Astrocyte of the cerebellum (primary cell): ENCODE data around the gene LDAH.

Source experiments
- DNase-seq: peaks from one replicate; pipeline ENCODE4 v3.0.0-alpha.2; 2011; ENCODE audit warnings: low read depth
- H3K4me3 ChIP-seq: 2 replicates; pipeline ENCODE4 v1.5.1; 2011; ENCODE audit warnings: mild to moderate bottlenecking, low read depth, low read length, moderate library complexity
- CTCF ChIP-seq: IDR thresholded peaks from 2 replicates; pipeline ENCODE4 v1.5.1; 2012; ENCODE audit warnings: low read length, low read depth, moderate library complexity, mild to moderate bottlenecking; ENCODE audit errors: missing control alignments
- in situ Hi-C: cut with HindIII; loops from 2 replicates; pipeline ENCODE4 v1.10.0; 2017; ENCODE audit warnings: low sequenced_read_pairs

LDAH gene

DNA sequence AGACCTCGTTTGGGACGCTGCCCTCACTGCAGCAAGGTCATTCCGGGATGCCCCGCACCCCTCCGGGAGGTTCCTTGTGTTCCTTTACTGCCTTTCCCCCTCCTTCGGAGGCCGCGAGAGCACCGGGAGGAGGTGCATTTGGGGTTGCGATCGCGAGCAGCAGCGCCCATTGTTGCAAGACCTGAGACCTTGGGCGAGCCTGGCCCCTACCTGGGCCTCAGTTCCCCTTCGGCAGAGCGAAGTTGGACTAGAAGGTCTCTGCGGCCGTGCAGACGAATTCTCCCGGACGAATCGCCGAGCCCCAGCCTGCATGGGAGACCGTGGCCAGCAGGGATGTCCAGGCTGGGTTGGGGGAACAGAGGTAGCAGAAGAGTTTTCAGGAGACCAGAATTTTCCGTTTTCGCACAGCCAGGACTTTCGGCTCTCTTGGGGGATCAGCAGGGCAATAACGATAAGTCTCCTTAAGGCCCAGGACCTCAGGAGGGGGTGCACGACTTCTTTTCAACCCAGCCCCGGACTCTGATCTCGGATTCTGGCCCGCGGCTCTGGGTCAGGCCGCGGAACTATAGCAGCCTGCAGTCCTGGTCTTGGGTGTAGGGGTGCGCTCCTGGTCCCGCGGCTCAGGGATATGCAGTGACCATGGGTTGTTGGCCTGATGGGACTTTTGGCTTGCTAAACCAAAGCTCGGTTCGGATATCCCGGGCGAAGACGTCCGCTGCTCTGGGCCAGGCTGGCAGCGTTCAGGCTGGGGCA lies 153.2 kb downstream of the LDAH start:
- no peak overlapping the region for H3K4me3 ChIP-seq
- in situ Hi-C loops: loop anchor here (10.0 kb wide), 1 partner anchor 285 kb away; no protein-coding TSS in a partner anchor
- no peak for DNase-seq
- TF ChIP-seq CTCF: no peak

GRCh38 chr2:20668871-20669475 lies 153.9 kb downstream of the LDAH start:
- TF ChIP-seq CTCF: no peak
- no peak for DNase-seq
- no peak overlapping the region for H3K4me3 ChIP-seq
- in situ Hi-C loops: no loop called here

- H3K4me3 ChIP-seq: no peak overlapping the region
- TF ChIP-seq CTCF: no peak
- no peak for DNase-seq
- in situ Hi-C loops: no loop called here
Measured at GRCh38 chr2:20668451-20668850, 154.4 kb downstream of the LDAH start.

- in situ Hi-C loops: no loop called here
- H3K4me3 ChIP-seq: peak overlapping the region; percentile 23
- DNase-seq: no peak
- no peak for TF ChIP-seq CTCF
Measured at GRCh38 chr2:20667531-20668401, 155.1 kb downstream of the LDAH start.

DNA sequence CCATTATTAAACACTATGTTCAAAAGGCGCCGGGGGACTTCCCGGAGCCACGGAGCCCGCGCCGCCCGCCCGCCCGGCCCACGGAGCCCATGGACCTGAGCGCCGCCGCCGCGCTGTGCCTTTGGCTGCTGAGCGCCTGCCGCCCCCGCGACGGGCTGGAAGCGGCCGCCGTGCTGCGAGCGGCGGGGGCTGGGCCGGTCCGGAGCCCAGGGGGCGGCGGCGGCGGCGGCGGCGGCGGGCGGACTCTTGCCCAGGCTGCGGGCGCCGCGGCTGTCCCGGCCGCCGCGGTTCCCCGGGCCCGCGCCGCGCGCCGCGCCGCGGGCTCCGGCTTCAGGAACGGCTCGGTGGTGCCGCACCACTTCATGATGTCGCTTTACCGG lies 155.8 kb downstream of the LDAH start:
- in situ Hi-C loops: no loop called here
- no peak for DNase-seq
- TF ChIP-seq CTCF: no peak
- H3K4me3 ChIP-seq: peak overlapping the region; percentile 23

GRCh38 chr2:20666304-20667150 lies 156.4 kb downstream of the LDAH start, which contains the start of gene GDF7:
Gene GDF7 (plus strand): TSS chr2:20667144. CDS start chr2:20667240, 96 bp downstream.
- in situ Hi-C loops: no loop called here
- peak within 1 kb of the TSS; percentile 23 for H3K4me3 ChIP-seq
- DNase-seq: no peak
- TF ChIP-seq CTCF: no peak
